Measurements from ENCODE around the gene ANXA2. TPM values are rescaled to one million over a fixed set of nuclear protein-coding genes. Genes with fewer than 3 reads are reported as not detected.

ANXA2 gene
- total RNA-seq, 1 donor from 2014 or later = 3,547 TPM

GRCh38 chr15:60369696-60370095 lies 28.1 kb downstream of the ANXA2 start:
- no peak for DNase-seq

- DNase-seq = no peak
These were observed 33.2 kb downstream of the ANXA2 start for GRCh38 chr15:60364612-60364924.

- DNase-seq = no peak
These were observed 33.7 kb downstream of the ANXA2 start for GRCh38 chr15:60363903-60364611.

- no peak for DNase-seq
These were observed 34.7 kb downstream of the ANXA2 start for GRCh38 chr15:60363087-60363549.

GRCh38 chr15:60362321-60363086 lies 35.3 kb downstream of the ANXA2 start:
- DNase-seq = no peak

GRCh38 chr15:60359738-60360137 lies 38.0 kb downstream of the ANXA2 start:
- DNase-seq = peak; percentile 81

GRCh38 chr15:60358935-60359682 lies 38.7 kb downstream of the ANXA2 start:
- peak; percentile 41 for DNase-seq

- no peak for DNase-seq
These were observed 41.0 kb downstream of the ANXA2 start for GRCh38 chr15:60356832-60357231.

GRCh38 chr15:60355148-60355857 lies 42.5 kb downstream of the ANXA2 start:
- no peak for DNase-seq

- DNase-seq = no peak
These were observed 44.4 kb downstream of the ANXA2 start for GRCh38 chr15:60353245-60353920.

GRCh38 chr15:60352525-60352924 lies 45.3 kb downstream of the ANXA2 start:
- no peak for DNase-seq

GRCh38 chr15:60351066-60351465 lies 46.7 kb downstream of the ANXA2 start:
- DNase-seq = no peak

- DNase-seq = no peak
These were observed 47.7 kb downstream of the ANXA2 start for GRCh38 chr15:60350108-60350507.

GRCh38 chr15:60349589-60349988 lies 48.2 kb downstream of the ANXA2 start:
- no peak for DNase-seq

- no peak for DNase-seq
These were observed 50.2 kb downstream of the ANXA2 start for GRCh38 chr15:60347480-60348049.

- DNase-seq = no peak
These were observed 51.1 kb downstream of the ANXA2 start for GRCh38 chr15:60346653-60347052.

GRCh38 chr15:60346077-60346476 lies 51.7 kb downstream of the ANXA2 start:
- DNase-seq = no peak

- no peak for DNase-seq
These were observed 52.2 kb downstream of the ANXA2 start for GRCh38 chr15:60345598-60345997.

GRCh38 chr15:60344987-60345386 lies 52.8 kb downstream of the ANXA2 start:
- no peak for DNase-seq

GRCh38 chr15:60344461-60344860 lies 53.3 kb downstream of the ANXA2 start:
- DNase-seq = no peak

- DNase-seq = peak; percentile 64
These were observed 54.4 kb downstream of the ANXA2 start for GRCh38 chr15:60343221-60343970.

Data from dermis blood vessel endothelial cell (primary cell).